Retina (tissue), 1 donor: ENCODE results near the gene ZNF638.
"Not testable (repeated sequence)": the region's sequence is repeated elsewhere in the genome, so short reads cannot be mapped to it uniquely, and the experiment has no call there.

ENCODE experiments used
- DNase-seq: peaks from one replicate; pipeline ENCODE4 v3.0.0-alpha.2; 2016

Gene ZNF638

GRCh38 chr2:71409611-71410010, 78.0 kb downstream of the ZNF638 start:
- no peak for DNase-seq

- DNase-seq: no peak
Observed at GRCh38 chr2:71410696-71411095, 79.1 kb downstream of the ZNF638 start.

GRCh38 chr2:71416866-71417265, 85.3 kb downstream of the ZNF638 start:
- not testable (repeated sequence) for DNase-seq

GRCh38 chr2:71417300-71418202, 86.0 kb downstream of the ZNF638 start:
- DNase-seq: peak; percentile 2

GRCh38 chr2:71419145-71419544, 87.6 kb downstream of the ZNF638 start:
- no peak for DNase-seq

- no peak for DNase-seq
Observed at GRCh38 chr2:71419976-71420375, 88.4 kb downstream of the ZNF638 start.

- DNase-seq: no peak
Observed at GRCh38 chr2:71422786-71423185, 91.2 kb downstream of the ZNF638 start.

GRCh38 chr2:71423817-71424420, 92.3 kb downstream of the ZNF638 start:
- no peak for DNase-seq

- no peak for DNase-seq
Observed at GRCh38 chr2:71426721-71427120, 95.1 kb downstream of the ZNF638 start.

- DNase-seq: no peak
Observed at GRCh38 chr2:71428472-71429383, 97.1 kb downstream of the ZNF638 start.

- DNase-seq: not testable (repeated sequence)
Observed at GRCh38 chr2:71445142-71445541, 113.6 kb downstream of the ZNF638 start.

- no peak for DNase-seq
Observed at GRCh38 chr2:71446505-71446904, 114.9 kb downstream of the ZNF638 start.

- no peak for DNase-seq
Observed at GRCh38 chr2:71449343-71449742, 117.8 kb downstream of the ZNF638 start.

GRCh38 chr2:71451705-71452104, 120.1 kb downstream of the ZNF638 start:
- DNase-seq: no peak

GRCh38 chr2:71452565-71452964, 121.0 kb downstream of the ZNF638 start:
- DNase-seq: no peak

- DNase-seq: peak; percentile 63
Observed at GRCh38 chr2:71453404-71454220, 122.0 kb downstream of the ZNF638 start, which contains the start of gene DYSF. Gene DYSF (plus strand): TSS chr2:71453561.

GRCh38 chr2:71454221-71455010, 122.8 kb downstream of the ZNF638 start:
- no peak for DNase-seq

GRCh38 chr2:71455011-71455740, 123.6 kb downstream of the ZNF638 start:
- no peak for DNase-seq

- peak; percentile 20 for DNase-seq
Observed at GRCh38 chr2:71455741-71456569, 124.4 kb downstream of the ZNF638 start.

- no peak for DNase-seq
Observed at GRCh38 chr2:71456617-71457016, 125.0 kb downstream of the ZNF638 start.
